HepG2 (cell line): Measurements from ENCODE around the gene CTSA. TPM values are rescaled to one million over a fixed set of nuclear protein-coding genes. Genes with fewer than 3 reads are reported as not detected.
A peak's percentile ranks its signal among the peaks of the same experiment; 100 is the strongest.

Source experiments
- ATRX ChIP-seq: sonication (generic); formaldehyde crosslinking; IDR thresholded peaks from 2 replicates; pipeline ENCODE4 v1.4.0; 2020; ENCODE audit warnings: missing genetic modification reagents, borderline replicate concordance
- DBP ChIP-seq: sonication (generic); formaldehyde crosslinking; IDR thresholded peaks from 2 replicates; pipeline ENCODE4 v1.4.0; 2020; ENCODE audit warnings: missing genetic modification reagents; ENCODE audit errors: not compliant biosample characterization
- DMAP1 ChIP-seq: IDR thresholded peaks from 2 replicates; pipeline ENCODE4 v1.6.1; 2016
- DPF2 ChIP-seq: sonication (generic); formaldehyde crosslinking; IDR thresholded peaks from 2 replicates; pipeline ENCODE4 v1.4.0; 2020; ENCODE audit warnings: mild to moderate bottlenecking, low read depth, missing genetic modification reagents, borderline replicate concordance
- PAF1 ChIP-seq: IDR thresholded peaks from 2 replicates; pipeline ENCODE4 v1.6.1; 2016; ENCODE audit warnings: missing genetic modification reagents, missing compliant biosample characterization
- REL ChIP-seq: sonication (generic); formaldehyde crosslinking; conservative IDR thresholded peaks from 2 replicates; pipeline ENCODE4 v1.8.0; 2022; ENCODE audit warnings: mild to moderate bottlenecking, missing genetic modification reagents, moderate library complexity
- REXO4 ChIP-seq: sonication (generic); formaldehyde crosslinking; IDR thresholded peaks from 2 replicates; pipeline ENCODE4 v1.8.0; 2022; ENCODE audit warnings: missing genetic modification reagents, mild to moderate bottlenecking, borderline replicate concordance
- SKI ChIP-seq: fragments of 450-650 bp; IDR thresholded peaks from one replicate; pipeline ENCODE4 v1.6.1; 2018; ENCODE audit warnings: mild to moderate bottlenecking; ENCODE audit not compliant: partially characterized antibody
- TIGD3 ChIP-seq: sonication (generic); formaldehyde crosslinking; IDR thresholded peaks from 2 replicates; pipeline ENCODE4 v1.5.1; 2020; ENCODE audit warnings: mild to moderate bottlenecking, missing genetic modification reagents, borderline replicate concordance
- YY1 ChIP-seq: IDR thresholded peaks from 2 replicates; pipeline ENCODE4 v1.6.1; 2011; ENCODE audit warnings: low read length, low read depth, moderate library complexity, mild to moderate bottlenecking; ENCODE audit not compliant: insufficient read depth, insufficient replicate concordance
- ZFP62 ChIP-seq: sonication (generic); formaldehyde crosslinking; IDR thresholded peaks from 2 replicates; pipeline ENCODE4 v1.4.0; 2020; ENCODE audit warnings: missing genetic modification reagents
- ZNF337 ChIP-seq: sonication (generic); formaldehyde crosslinking; IDR thresholded peaks from 2 replicates; pipeline ENCODE4 v1.5.1; 2020; ENCODE audit warnings: missing genetic modification reagents, low read depth, mild to moderate bottlenecking, borderline replicate concordance
- ZNF354B ChIP-seq: sonication (generic); formaldehyde crosslinking; IDR thresholded peaks from 2 replicates; pipeline ENCODE4 v1.8.0; 2022; ENCODE audit warnings: mild to moderate bottlenecking, missing genetic modification reagents
- ZNF383 ChIP-seq: sonication (generic); formaldehyde crosslinking; IDR thresholded peaks from 2 replicates; pipeline ENCODE4 v1.4.0; 2020; ENCODE audit warnings: missing genetic modification reagents, mild to moderate bottlenecking, borderline replicate concordance
- ZNF503 ChIP-seq: sonication (generic); formaldehyde crosslinking; IDR thresholded peaks from 2 replicates; pipeline ENCODE4 v1.4.0; 2020; ENCODE audit warnings: missing genetic modification reagents
- ZNF598 ChIP-seq: sonication (generic); formaldehyde crosslinking; IDR thresholded peaks from 2 replicates; pipeline ENCODE4 v1.5.1; 2020; ENCODE audit warnings: mild to moderate bottlenecking, missing genetic modification reagents, borderline replicate concordance
- ZNF605 ChIP-seq: sonication (generic); formaldehyde crosslinking; IDR thresholded peaks from 2 replicates; pipeline ENCODE4 v1.8.0; 2022; ENCODE audit warnings: mild to moderate bottlenecking, missing genetic modification reagents
- polyA plus RNA-seq, 8 experiments: library from polyadenylated mRNA; depleted of rRNA in 3 of 8; stranded (reverse) in 7 of 8; unstranded in 1 of 8; fragments of >200 nt; fragmentation: Illumina TruSeq in 4 of 8; extraction: Trizol in 4 of 8; gene quantifications; 2 replicates each; pipeline versions ENCODE4 v1.2.1 to v1.2.3, GENCODE V29; 2011 to 2016; ENCODE audit warnings: low read depth in 4 of 8, missing spikeins in 1 of 8, mixed read lengths in 1 of 8; ENCODE audit not compliant: insufficient read depth in 1 of 8
- total RNA-seq, 5 experiments: library from RNA; depleted of rRNA; stranded (reverse); fragments of >200 nt; fragmentation: Illumina TruSeq; extraction: Trizol; gene quantifications; 2 replicates each; pipeline ENCODE4 v1.2.3, GENCODE V29; 2016; ENCODE audit warnings: low read depth in 1 of 5
- TF ChIP-seq, protein P1 (sequence below), 2 experiments: sonication (generic) in 1 of 2; formaldehyde crosslinking in 1 of 2; IDR thresholded peaks; 2 replicates each; pipeline versions ENCODE4 v1.6.1 to v1.9.0; 2014 to 2022; ENCODE audit warnings: antibody characterized with exemption in 1 of 2, borderline replicate concordance in 1 of 2, inconsistent platforms in 1 of 2, low read depth in 1 of 2, missing genetic modification reagents in 1 of 2

Gene CTSA
- total and polyA plus RNA-seq, 2 of the 13 experiments (the other 11 are each of a cell fraction or from before 2014, with no cell fraction given) = 202 to 231 TPM

GRCh38 chr20:45934046-45934585 lies 43.0 kb downstream of the CTSA start (continued):
- TF ChIP-seq REXO4 (CRISPR knock-in tag) = peak; percentile 86; the same call in 1 of the 2 replicates
- no peak for TF ChIP-seq TIGD3 (CRISPR knock-in tag)
- peak; percentile 51 for TF ChIP-seq ZNF337 (CRISPR knock-in tag)
- peak; percentile 39 for TF ChIP-seq REL
- TF ChIP-seq ZNF383 (CRISPR knock-in tag) = peak; percentile 100; the same call in 1 of the 2 replicates
- TF ChIP-seq ATRX (CRISPR knock-in tag) = no peak
- TF ChIP-seq, protein P1, sequence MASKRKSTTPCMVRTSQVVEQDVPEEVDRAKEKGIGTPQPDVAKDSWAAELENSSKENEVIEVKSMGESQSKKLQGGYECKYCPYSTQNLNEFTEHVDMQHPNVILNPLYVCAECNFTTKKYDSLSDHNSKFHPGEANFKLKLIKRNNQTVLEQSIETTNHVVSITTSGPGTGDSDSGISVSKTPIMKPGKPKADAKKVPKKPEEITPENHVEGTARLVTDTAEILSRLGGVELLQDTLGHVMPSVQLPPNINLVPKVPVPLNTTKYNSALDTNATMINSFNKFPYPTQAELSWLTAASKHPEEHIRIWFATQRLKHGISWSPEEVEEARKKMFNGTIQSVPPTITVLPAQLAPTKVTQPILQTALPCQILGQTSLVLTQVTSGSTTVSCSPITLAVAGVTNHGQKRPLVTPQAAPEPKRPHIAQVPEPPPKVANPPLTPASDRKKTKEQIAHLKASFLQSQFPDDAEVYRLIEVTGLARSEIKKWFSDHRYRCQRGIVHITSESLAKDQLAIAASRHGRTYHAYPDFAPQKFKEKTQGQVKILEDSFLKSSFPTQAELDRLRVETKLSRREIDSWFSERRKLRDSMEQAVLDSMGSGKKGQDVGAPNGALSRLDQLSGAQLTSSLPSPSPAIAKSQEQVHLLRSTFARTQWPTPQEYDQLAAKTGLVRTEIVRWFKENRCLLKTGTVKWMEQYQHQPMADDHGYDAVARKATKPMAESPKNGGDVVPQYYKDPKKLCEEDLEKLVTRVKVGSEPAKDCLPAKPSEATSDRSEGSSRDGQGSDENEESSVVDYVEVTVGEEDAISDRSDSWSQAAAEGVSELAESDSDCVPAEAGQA (IDR thresholded peaks at IDR 0.05; ENCODE audit: low read depth) = no peak
- TF ChIP-seq, protein P1 (CRISPR knock-in tag; IDR thresholded peaks at IDR 0.05; ENCODE audit: borderline replicate concordance) = no peak
- peak; percentile 76; the same call in 1 of the 2 replicates for TF ChIP-seq PAF1 (CRISPR knock-in tag)
- no peak for TF ChIP-seq YY1
- TF ChIP-seq ZFP62 (CRISPR knock-in tag) = 0 out of 2 replicates have a peak, but pooled peaks have one; percentile 58
- TF ChIP-seq ZNF598 (CRISPR knock-in tag) = peak; percentile 79; the same call in 1 of the 2 replicates
- TF ChIP-seq ZNF354B (CRISPR knock-in tag) = peak; percentile 88; the same call in 1 of the 2 replicates
- peak; percentile 86 for TF ChIP-seq ZNF503 (CRISPR knock-in tag)
- TF ChIP-seq DMAP1 (CRISPR knock-in tag) = no peak; the same call in 1 of the 2 replicates
- peak; percentile 74 for TF ChIP-seq DBP
- peak; percentile 70 for TF ChIP-seq DPF2 (CRISPR knock-in tag)
- TF ChIP-seq SKI = no peak
- TF ChIP-seq ZNF605 = no peak; the same call in 1 of the 2 replicates
